Measurements from ENCODE around the gene ZNF365.

DNA sequence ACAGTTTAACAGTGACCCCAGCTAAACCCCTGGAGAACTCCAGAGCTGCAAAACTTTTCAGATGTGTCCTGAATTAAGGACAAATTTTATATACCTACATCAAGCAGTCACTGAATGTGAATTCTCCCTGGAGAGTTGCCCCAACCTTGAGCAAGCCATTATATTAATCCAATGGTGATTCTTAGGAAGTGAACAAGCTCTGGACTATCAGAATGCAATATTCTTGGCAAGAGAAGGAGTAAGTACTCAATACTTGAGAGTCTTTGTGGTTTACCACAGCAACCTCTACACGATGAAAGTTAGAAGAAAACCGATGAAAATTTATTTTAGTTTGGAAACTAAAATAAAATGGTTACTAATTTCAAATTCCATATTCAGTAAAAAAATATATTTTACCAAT, 19.3 kb upstream of the ZNF365 start:
- no peak for TF ChIP-seq EZH2 (IDR thresholded peaks at IDR 0.05; ENCODE audit: borderline replicate concordance, low read depth, low read length, severe bottlenecking)
- TF ChIP-seq, protein P1, sequence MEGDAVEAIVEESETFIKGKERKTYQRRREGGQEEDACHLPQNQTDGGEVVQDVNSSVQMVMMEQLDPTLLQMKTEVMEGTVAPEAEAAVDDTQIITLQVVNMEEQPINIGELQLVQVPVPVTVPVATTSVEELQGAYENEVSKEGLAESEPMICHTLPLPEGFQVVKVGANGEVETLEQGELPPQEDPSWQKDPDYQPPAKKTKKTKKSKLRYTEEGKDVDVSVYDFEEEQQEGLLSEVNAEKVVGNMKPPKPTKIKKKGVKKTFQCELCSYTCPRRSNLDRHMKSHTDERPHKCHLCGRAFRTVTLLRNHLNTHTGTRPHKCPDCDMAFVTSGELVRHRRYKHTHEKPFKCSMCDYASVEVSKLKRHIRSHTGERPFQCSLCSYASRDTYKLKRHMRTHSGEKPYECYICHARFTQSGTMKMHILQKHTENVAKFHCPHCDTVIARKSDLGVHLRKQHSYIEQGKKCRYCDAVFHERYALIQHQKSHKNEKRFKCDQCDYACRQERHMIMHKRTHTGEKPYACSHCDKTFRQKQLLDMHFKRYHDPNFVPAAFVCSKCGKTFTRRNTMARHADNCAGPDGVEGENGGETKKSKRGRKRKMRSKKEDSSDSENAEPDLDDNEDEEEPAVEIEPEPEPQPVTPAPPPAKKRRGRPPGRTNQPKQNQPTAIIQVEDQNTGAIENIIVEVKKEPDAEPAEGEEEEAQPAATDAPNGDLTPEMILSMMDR (IDR thresholded peaks at IDR 0.05; ENCODE audit: borderline replicate concordance, extremely low read depth, low read length, poor library complexity, severe bottlenecking): no peak

Measured in DND-41 (cell line).